IMR-90 (cell line): ENCODE measurements around the gene GIMAP5. TPM values are rescaled to one million over a fixed set of nuclear protein-coding genes. Genes with fewer than 3 reads are reported as not detected.

ENCODE experiments used
- ATAC-seq: fragments of 200-7000 bp; cut with Tn5 transposase; 2 replicates; pipeline ENCODE4 v1.9.1; 2020; ENCODE audit warnings: low read depth, mild to moderate bottlenecking, moderate library complexity
- BruUV-seq: library from RNA; stranded (reverse); fragments of 400-500 nt; replicated peaks from 2 replicates; lab custom pipeline; 2021; lab: Mats Ljungman, UMichigan
- CTCF ChIA-PET: fragments of 300-600 bp; formaldehyde crosslinking; extraction: SDS; loops from one replicate; lab custom pipeline; 2021; ENCODE audit warnings: antibody characterized with exemption; lab: Yijun Ruan, JAX
- POLR2A ChIA-PET: fragments of 300-600 bp; sonication (Branson Sonifier 250); formaldehyde crosslinking; loops from one replicate; lab custom pipeline; 2022; ENCODE audit warnings: antibody characterized with exemption; ENCODE audit not compliant: unreplicated experiment; lab: Charles Lee
- DNase-seq: peaks from one replicate; pipeline ENCODE4 v3.0.0; 2013
- H2AFZ ChIP-seq: replicated peaks from 2 replicates; pipeline ENCODE3; 2013; ENCODE audit warnings: low read length, mild to moderate bottlenecking; ENCODE audit not compliant: poor library complexity
- H2AK5ac ChIP-seq: 2 replicates; pipeline ENCODE4 v1.6.1; 2013; ENCODE audit warnings: low read depth, low read length, inconsistent platforms
- H2AK9ac ChIP-seq: replicated peaks from 2 replicates; pipeline ENCODE3; 2013; ENCODE audit warnings: mild to moderate bottlenecking, low read depth, low read length, moderate library complexity; ENCODE audit not compliant: poor library complexity
- H2BK120ac ChIP-seq: 2 replicates; pipeline ENCODE4 v1.6.1; 2013; ENCODE audit warnings: low read depth, low read length, inconsistent platforms
- H2BK15ac ChIP-seq: 3 replicates; pipeline ENCODE4 v1.6.1; 2013; ENCODE audit warnings: low read depth, low read length, inconsistent platforms
- H2BK20ac ChIP-seq: 2 replicates; pipeline ENCODE4 v1.6.1; 2013; ENCODE audit warnings: low read depth, mild to moderate bottlenecking, inconsistent platforms, low read length, moderate library complexity
- H2BK5ac ChIP-seq: 2 replicates; pipeline ENCODE4 v1.6.1; 2013; ENCODE audit warnings: mild to moderate bottlenecking, low read depth, low read length, inconsistent platforms; ENCODE audit not compliant: poor library complexity, severe bottlenecking
- H3K14ac ChIP-seq: replicated peaks from 2 replicates; pipeline ENCODE4 v1.6.1; 2013; ENCODE audit warnings: low read depth, low read length, inconsistent platforms
- H3K18ac ChIP-seq: 2 replicates; pipeline ENCODE4 v1.6.1; 2013; ENCODE audit warnings: low read depth, low read length, control low read depth
- H3K23ac ChIP-seq: 2 replicates; pipeline ENCODE4 v1.6.1; 2013; ENCODE audit warnings: low read depth, low read length, inconsistent platforms
- H3K27ac ChIP-seq: 2 replicates; pipeline ENCODE4 v1.5.1; 2013; ENCODE audit warnings: mild to moderate bottlenecking, control low read depth, low read length; ENCODE audit not compliant: insufficient read depth
- H3K27me3 ChIP-seq: 2 replicates; pipeline ENCODE4 v1.6.1; 2013; ENCODE audit warnings: low read length; ENCODE audit not compliant: control insufficient read depth, insufficient read depth
- H3K36me3 ChIP-seq: 2 replicates; pipeline ENCODE4 v1.6.1; 2013; ENCODE audit warnings: low read length, mixed read lengths; ENCODE audit not compliant: control insufficient read depth, insufficient read depth
- H3K4ac ChIP-seq: 2 replicates; pipeline ENCODE4 v1.6.1; 2013; ENCODE audit warnings: low read depth, low read length, inconsistent platforms
- H3K4me1 ChIP-seq: 2 replicates; pipeline ENCODE4 v1.6.1; 2013; ENCODE audit warnings: low read length, mixed read lengths; ENCODE audit not compliant: control insufficient read depth, insufficient read depth
- H3K4me2 ChIP-seq: 2 replicates; pipeline ENCODE4 v1.6.1; 2013; ENCODE audit warnings: low read depth, mild to moderate bottlenecking, control low read depth, low read length, moderate library complexity
- H3K4me3 ChIP-seq: 2 replicates; pipeline ENCODE4 v1.5.1; 2013; ENCODE audit warnings: low read depth, mild to moderate bottlenecking, control low read depth, low read length, moderate library complexity; ENCODE audit not compliant: insufficient read depth
- H3K56ac ChIP-seq: 2 replicates; pipeline ENCODE4 v1.6.1; 2013; ENCODE audit warnings: low read length, inconsistent platforms; ENCODE audit not compliant: insufficient read depth; ENCODE audit errors: extremely low read depth
- H3K79me1 ChIP-seq, 2 experiments: 2 replicates each; pipeline ENCODE4 v1.6.1; 2013; ENCODE audit warnings: low read length in 2 of 2, inconsistent platforms in 1 of 2, low read depth in 1 of 2
- H3K9ac ChIP-seq: 2 replicates; pipeline ENCODE4 v1.6.1; 2013; ENCODE audit warnings: low read depth, low read length, control low read depth
- H3K9me1 ChIP-seq: 2 replicates; pipeline ENCODE4 v1.6.1; 2013; ENCODE audit warnings: low read length, inconsistent platforms; ENCODE audit not compliant: insufficient read depth
- H3K9me3 ChIP-seq: 2 replicates; pipeline ENCODE4 v1.6.1; 2013; ENCODE audit warnings: low read length; ENCODE audit not compliant: control insufficient read depth, insufficient read depth
- H4K20me1 ChIP-seq: 2 replicates; pipeline ENCODE4 v1.6.1; 2013; ENCODE audit warnings: low read length, inconsistent platforms; ENCODE audit not compliant: insufficient read depth
- H4K5ac ChIP-seq: 2 replicates; pipeline ENCODE4 v1.6.1; 2013; ENCODE audit warnings: mild to moderate bottlenecking, low read depth, low read length, control low read depth
- H4K8ac ChIP-seq, 2 experiments: 2 replicates each; pipeline ENCODE4 v1.6.1; 2013; ENCODE audit warnings: low read depth in 2 of 2, low read length in 2 of 2, control low read depth in 1 of 2, inconsistent platforms in 1 of 2
- H4K91ac ChIP-seq: 2 replicates; pipeline ENCODE4 v1.6.1; 2013; ENCODE audit warnings: low read depth, low read length, inconsistent platforms; ENCODE audit not compliant: insufficient read depth
- MAFK ChIP-seq: IDR thresholded peaks from 2 replicates; pipeline ENCODE4 v1.6.1; 2012; ENCODE audit warnings: low read depth, low read length, improper control_type of control experiment
- MXI1 ChIP-seq: IDR thresholded peaks from 2 replicates; pipeline ENCODE4 v1.6.1; 2012; ENCODE audit warnings: low read depth, mild to moderate bottlenecking, low read length, moderate library complexity, borderline replicate concordance
- RFX5 ChIP-seq: IDR thresholded peaks from 2 replicates; pipeline ENCODE4 v1.8.0; 2012; ENCODE audit warnings: low read depth, mild to moderate bottlenecking, low read length, moderate library complexity
- WGBS, 2 experiments: methylation state at CpG; one replicate each; pipeline versions ENCODE4 v1.1.5 to v1.1.7; 2013; ENCODE audit warnings: missing lambda C conversion rate in 2 of 2; ENCODE audit not compliant: insufficient read length in 1 of 2; ENCODE audit errors: extremely low coverage in 2 of 2; 5-methylcytosine and 5-hydroxymethylcytosine counted together
- dilution Hi-C: fragments of 300-500 bp; cut with HindIII; formaldehyde crosslinking; loops from one replicate; pipeline ENCODE4 v1.14.3; 2018; ENCODE audit warnings: low sequenced_read_pairs; ENCODE audit not compliant: unreplicated experiment
- in situ Hi-C: fragments of 300-500 bp; cut with MboI; formaldehyde crosslinking; loops from 3 replicates; pipeline ENCODE4 v1.14.3; 2019; ENCODE audit warnings: low sequenced_read_pairs, inconsistent platforms, mixed read lengths
- intact Hi-C: fragments of 100-400 bp; cut with micrococcal nuclease; formaldehyde crosslinking; loops from 2 replicates; pipeline ENCODE4 v1.10.0; 2022
- polyA plus RNA-seq, 3 experiments: library from polyadenylated mRNA; depleted of rRNA; stranded (reverse); fragments of >200 nt; gene quantifications; 2 replicates each; pipeline ENCODE4 v1.2.3, GENCODE V29; 2012; ENCODE audit warnings: low replicate concordance in 1 of 3
- total RNA-seq: library from RNA; depleted of rRNA; stranded (reverse); fragments of >200 nt; gene quantifications from 2 replicates; pipeline ENCODE4 v1.2.3, GENCODE V29; 2012; rRNA removed

Gene GIMAP5
- total and polyA plus RNA-seq, 2 of the 4 experiments (the other 2 are of a cell fraction): not detected

GRCh38 chr7:150791746-150792452, 54.7 kb downstream of the GIMAP5 start:
- no peak for DNase-seq
- ChIA-PET POLR2A (no interaction called here), CTCF (no interaction called here)
- Histone ChIP-seq H3K36me3 (peaks cover 3% of the 10 kb centered on the region; the same call in 1 of the 2 replicates), H3K4me3 (no peak overlapping the region), H2BK15ac (no peak overlapping the region), H4K5ac (no peak overlapping the region; the same call in 1 of the 2 replicates), H3K56ac (no peak overlapping the region), H4K20me1 (no peaks in the 10 kb centered on the region), H4K8ac (no peak overlapping the region), H2AK9ac (no peak overlapping the region), H3K79me1 (no peaks in the 10 kb centered on the region), H2BK5ac (no peak overlapping the region), H3K18ac (no peak overlapping the region; the same call in 1 of the 2 replicates), H3K9me3 (no peaks in the 10 kb centered on the region), H3K4ac (no peak overlapping the region), H3K9me1 (no peaks in the 10 kb centered on the region), H4K91ac (no peak overlapping the region), H2BK20ac (no peak overlapping the region), H2BK120ac (peak overlapping the region; percentile 38; the same call in 1 of the 2 replicates), H2AFZ (no peak overlapping the region), H3K9ac (no peak overlapping the region), H3K27ac (no peak overlapping the region), H3K23ac (no peak overlapping the region), H2AK5ac (0 out of 2 replicates have a peak overlapping the region, but pooled peaks have one; percentile 32), H3K14ac (no peak overlapping the region), H3K4me2 (no peak overlapping the region), H3K27me3 (no peaks in the 10 kb centered on the region), H3K4me1 (peaks cover 19% of the 10 kb centered on the region; the same call in 1 of the 2 replicates)
- ATAC-seq: no peak
- dilution Hi-C loops: no loop called here
- WGBS, 2 experiments: 67% methylated on average over 3 of the region's 12 CpGs; no CpG with 5 or more reads in 1 of the 2 experiments
- intact Hi-C loops: no loop called here
- in situ Hi-C loops: loop anchor here (25.0 kb wide), 1 partner anchor 320 kb away; no protein-coding TSS in a partner anchor
- no TSS peak for BruUV-seq
- TF ChIP-seq RFX5 (no peak), MAFK (no peak), MXI1 (no peak)

Other genes with a start within 250 kb of the GIMAP5 start
- gene GIMAP7, start 222.5 kb upstream of the GIMAP5 start, total RNA-seq: not detected in 2 replicates
- gene GIMAP7, start 222.5 kb upstream of the GIMAP5 start, polyA plus RNA-seq (2012; rRNA removed): not detected in 2 replicates
- not detected in 2 replicates for gene GIMAP4, start 170.0 kb upstream of the GIMAP5 start, total RNA-seq
- not detected in 2 replicates for gene GIMAP4, start 170.0 kb upstream of the GIMAP5 start, polyA plus RNA-seq (2012; rRNA removed)
- not detected in 2 replicates for gene GIMAP6, start 105.0 kb upstream of the GIMAP5 start, total RNA-seq
- gene GIMAP6, start 105.0 kb upstream of the GIMAP5 start, polyA plus RNA-seq (2012; rRNA removed): not detected in 2 replicates
- under 0.01 TPM in 1 of 2 replicates, not detected in the other for gene GIMAP2, start 51.7 kb upstream of the GIMAP5 start, total RNA-seq
- not detected in 2 replicates for gene GIMAP2, start 51.7 kb upstream of the GIMAP5 start, polyA plus RNA-seq (2012; rRNA removed)
- not detected in 2 replicates for gene GIMAP1, start 20.8 kb upstream of the GIMAP5 start, total RNA-seq
- gene GIMAP1, start 20.8 kb upstream of the GIMAP5 start, polyA plus RNA-seq (2012; rRNA removed): not detected in 2 replicates
- gene TMEM176B, start 62.9 kb downstream of the GIMAP5 start, total RNA-seq: not detected in 2 replicates
- gene TMEM176B, start 62.9 kb downstream of the GIMAP5 start, polyA plus RNA-seq (2012; rRNA removed): not detected in 2 replicates
- gene TMEM176A, start 63.4 kb downstream of the GIMAP5 start, total RNA-seq: not detected in 2 replicates
- not detected in 2 replicates for gene TMEM176A, start 63.4 kb downstream of the GIMAP5 start, polyA plus RNA-seq (2012; rRNA removed)
- gene AOC1, start 115.1 kb downstream of the GIMAP5 start, total RNA-seq: not detected in 2 replicates
- not detected in 2 replicates for gene AOC1, start 115.1 kb downstream of the GIMAP5 start, polyA plus RNA-seq (2012; rRNA removed)
- gene KCNH2, start 240.9 kb downstream of the GIMAP5 start, total RNA-seq: 0.56 and 0.90 TPM in 2 replicates
- 1.6 and 2.1 TPM in 2 replicates for gene KCNH2, start 240.9 kb downstream of the GIMAP5 start, polyA plus RNA-seq (2012; rRNA removed)